ENCODE measurements around the gene COQ8B. TPM values are rescaled to one million over a fixed set of nuclear protein-coding genes. Genes with fewer than 3 reads are reported as not detected.

Gene COQ8B
- total RNA-seq, 2 experiments from 2014 or later = 19.8 to 21.3 TPM

- Mint-ChIP-seq H3K9me3 (no peaks in the 10 kb centered on the region), H3K27me3 (ENCODE audit: low read depth) (no peaks in the 10 kb centered on the region), H3K4me1 (ENCODE audit: low read depth) (peaks cover 7% of the 10 kb centered on the region), H3K4me3 (no peak overlapping the region), H3K36me3 (ENCODE audit: low read depth) (peaks cover 1% of the 10 kb centered on the region), H3K27ac (peak overlapping the region; percentile 19)
- DNase-seq = no peak
- intact Hi-C loops (cut with micrococcal nuclease) = no loop called here
- CTCF ChIA-PET = no interaction called here
These were observed 23.4 kb downstream of the COQ8B start for GRCh38 chr19:40693150-40693788.

- DNase-seq = no peak
- no peak overlapping the region for H3K4me3 Mint-ChIP-seq
- H3K27me3 Mint-ChIP-seq (ENCODE audit: low read depth) = no peaks in the 10 kb centered on the region
- CTCF ChIA-PET = no interaction called here
- H3K27ac Mint-ChIP-seq = peak overlapping the region; percentile 28
- H3K4me1 Mint-ChIP-seq (ENCODE audit: low read depth) = peaks cover 7% of the 10 kb centered on the region
- H3K9me3 Mint-ChIP-seq = no peaks in the 10 kb centered on the region
- intact Hi-C loops (cut with micrococcal nuclease) = no loop called here
- H3K36me3 Mint-ChIP-seq (ENCODE audit: low read depth) = no peaks in the 10 kb centered on the region
These were observed 24.5 kb downstream of the COQ8B start for GRCh38 chr19:40692212-40692551.

GRCh38 chr19:40691421-40692211 lies 25.1 kb downstream of the COQ8B start:
- peak overlapping the region; percentile 87 for H3K4me3 Mint-ChIP-seq
- CTCF ChIA-PET = interaction anchor here (1.3 kb wide), 1 partner anchor 57 kb away, joined by 3 read pairs; no protein-coding TSS in a partner anchor
- no peaks in the 10 kb centered on the region for H3K27me3 Mint-ChIP-seq (ENCODE audit: low read depth)
- no peaks in the 10 kb centered on the region for H3K36me3 Mint-ChIP-seq (ENCODE audit: low read depth)
- H3K9me3 Mint-ChIP-seq = no peaks in the 10 kb centered on the region
- DNase-seq = peak; percentile 48
- H3K4me1 Mint-ChIP-seq (ENCODE audit: low read depth) = peaks cover 7% of the 10 kb centered on the region
- peak overlapping the region; percentile 95 for H3K27ac Mint-ChIP-seq
- intact Hi-C loops (cut with micrococcal nuclease) = loop anchor here (2.0 kb wide), 2 partner anchors 29 to 77 kb away; no protein-coding TSS in a partner anchor

GRCh38 chr19:40690693-40691420 lies 25.8 kb downstream of the COQ8B start:
- H3K9me3 Mint-ChIP-seq = no peaks in the 10 kb centered on the region
- peak overlapping the region; percentile 87 for H3K4me3 Mint-ChIP-seq
- peak overlapping the region; percentile 95 for H3K27ac Mint-ChIP-seq
- CTCF ChIA-PET = interaction anchor here (0.6 to 1.3 kb wide), 5 partner anchors 28 to 523 kb away, joined by 3 to 5 read pairs (median 3); no protein-coding TSS in a partner anchor
- no peaks in the 10 kb centered on the region for H3K27me3 Mint-ChIP-seq (ENCODE audit: low read depth)
- intact Hi-C loops (cut with micrococcal nuclease) = loop anchor here (1.0 to 2.0 kb wide), 5 partner anchors 25 to 107 kb away; partner anchors contain the start of genes COQ8B and SNRPA
- DNase-seq = peak; percentile 93
- peaks cover 7% of the 10 kb centered on the region for H3K4me1 Mint-ChIP-seq (ENCODE audit: low read depth)
- H3K36me3 Mint-ChIP-seq (ENCODE audit: low read depth) = peaks cover 2% of the 10 kb centered on the region

- peaks cover 7% of the 10 kb centered on the region for H3K4me1 Mint-ChIP-seq (ENCODE audit: low read depth)
- CTCF ChIA-PET = interaction anchor here (0.6 to 1.3 kb wide), 4 partner anchors 27 to 524 kb away, joined by 3 to 5 read pairs (median 3); no protein-coding TSS in a partner anchor
- H3K27ac Mint-ChIP-seq = peak within 1 kb of the TSS; percentile 95
- peaks cover 4% of the 10 kb centered on the region for H3K36me3 Mint-ChIP-seq (ENCODE audit: low read depth)
- peak within 1 kb of the TSS; percentile 87 for H3K4me3 Mint-ChIP-seq
- H3K27me3 Mint-ChIP-seq (ENCODE audit: low read depth) = no peaks in the 10 kb centered on the region
- no peak for DNase-seq
- intact Hi-C loops (cut with micrococcal nuclease) = loop anchor here (1.0 to 2.0 kb wide), 5 partner anchors 26 to 108 kb away; partner anchors contain the start of genes COQ8B and SNRPA
- no peaks in the 10 kb centered on the region for H3K9me3 Mint-ChIP-seq
These were observed 26.5 kb downstream of the COQ8B start, which contains the start of gene NUMBL for GRCh38 chr19:40690050-40690692. NUMBL (minus strand) TSS chr19:40690651; CDS start chr19:40690483, 168 bp downstream.

- Mint-ChIP-seq H3K27me3 (ENCODE audit: low read depth) (no peaks in the 10 kb centered on the region), H3K9me3 (no peaks in the 10 kb centered on the region), H3K4me1 (ENCODE audit: low read depth) (peaks cover 7% of the 10 kb centered on the region), H3K4me3 (peak overlapping the region; percentile 52), H3K36me3 (ENCODE audit: low read depth) (peaks cover 6% of the 10 kb centered on the region), H3K27ac (no peak overlapping the region)
- CTCF ChIA-PET = no interaction called here
- DNase-seq = peak; percentile 31
- intact Hi-C loops (cut with micrococcal nuclease) = loop anchor here (1.0 to 2.0 kb wide), 5 partner anchors 27 to 109 kb away; partner anchors contain the start of genes COQ8B and SNRPA
These were observed 27.2 kb downstream of the COQ8B start for GRCh38 chr19:40689339-40690049.

GRCh38 chr19:40688987-40689338 lies 27.7 kb downstream of the COQ8B start:
- CTCF ChIA-PET = no interaction called here
- peaks cover 8% of the 10 kb centered on the region for H3K36me3 Mint-ChIP-seq (ENCODE audit: low read depth)
- H3K9me3 Mint-ChIP-seq = no peaks in the 10 kb centered on the region

GRCh38 chr19:40688309-40688708 lies 28.4 kb downstream of the COQ8B start:
- no peak overlapping the region for H3K4me3 Mint-ChIP-seq
- intact Hi-C loops (cut with micrococcal nuclease) = no loop called here
- CTCF ChIA-PET = no interaction called here
- H3K36me3 Mint-ChIP-seq (ENCODE audit: low read depth) = peaks cover 8% of the 10 kb centered on the region
- no peaks in the 10 kb centered on the region for H3K27me3 Mint-ChIP-seq (ENCODE audit: low read depth)
- no peak for DNase-seq
- no peak overlapping the region for H3K27ac Mint-ChIP-seq
- peaks cover 7% of the 10 kb centered on the region for H3K4me1 Mint-ChIP-seq (ENCODE audit: low read depth)
- no peaks in the 10 kb centered on the region for H3K9me3 Mint-ChIP-seq

More at GRCh38 chr19:40688987-40689338, 27.7 kb downstream of the COQ8B start:
- H3K4me1 Mint-ChIP-seq (ENCODE audit: low read depth) = peaks cover 7% of the 10 kb centered on the region
- no peak overlapping the region for H3K4me3 Mint-ChIP-seq
- no peak for DNase-seq
- intact Hi-C loops (cut with micrococcal nuclease) = no loop called here
- H3K27me3 Mint-ChIP-seq (ENCODE audit: low read depth) = no peaks in the 10 kb centered on the region
- no peak overlapping the region for H3K27ac Mint-ChIP-seq

GRCh38 chr19:40687525-40688016 lies 29.1 kb downstream of the COQ8B start:
- Mint-ChIP-seq H3K9me3 (no peaks in the 10 kb centered on the region), H3K27ac (no peak overlapping the region), H3K27me3 (ENCODE audit: low read depth) (no peaks in the 10 kb centered on the region), H3K4me1 (ENCODE audit: low read depth) (peaks cover 7% of the 10 kb centered on the region), H3K4me3 (no peak overlapping the region), H3K36me3 (ENCODE audit: low read depth) (peaks cover 8% of the 10 kb centered on the region)
- DNase-seq = no peak
- CTCF ChIA-PET = no interaction called here
- intact Hi-C loops (cut with micrococcal nuclease) = no loop called here

GRCh38 chr19:40686882-40687524 lies 29.7 kb downstream of the COQ8B start:
- CTCF ChIA-PET = no interaction called here
- Mint-ChIP-seq H3K9me3 (no peaks in the 10 kb centered on the region), H3K27ac (no peak overlapping the region), H3K36me3 (ENCODE audit: low read depth) (peaks cover 8% of the 10 kb centered on the region), H3K27me3 (ENCODE audit: low read depth) (no peaks in the 10 kb centered on the region), H3K4me3 (no peak overlapping the region), H3K4me1 (ENCODE audit: low read depth) (peaks cover 7% of the 10 kb centered on the region)
- DNase-seq = no peak
- intact Hi-C loops (cut with micrococcal nuclease) = no loop called here

- Mint-ChIP-seq H3K27ac (no peak overlapping the region), H3K27me3 (ENCODE audit: low read depth) (no peaks in the 10 kb centered on the region), H3K36me3 (ENCODE audit: low read depth) (peaks cover 13% of the 10 kb centered on the region), H3K4me3 (no peak overlapping the region), H3K4me1 (ENCODE audit: low read depth) (no peaks in the 10 kb centered on the region), H3K9me3 (no peaks in the 10 kb centered on the region)
- CTCF ChIA-PET = no interaction called here
- intact Hi-C loops (cut with micrococcal nuclease) = no loop called here
- DNase-seq = no peak
These were observed 31.1 kb downstream of the COQ8B start for GRCh38 chr19:40685563-40685962.

Measured in activated naive CD4-positive, alpha-beta T cell treated with anti-CD3 and anti-CD28 coated beads for 36 hours (primary cell).